ENCODE results near the gene KCNC1.

GRCh38 chr11:17782603-17783337 is 48.2 kb downstream of the KCNC1 start:
- TF ChIP-seq CTCF (IDR thresholded peaks at IDR 0.05 in 2 of 3, conservative IDR thresholded peaks at IDR 0.05 in 1 of 3; ENCODE audit: insufficient read depth in 2 of 3, low read depth in 1 of 3, low read length in 3 of 3), result no peak
- no peak for TF ChIP-seq POLR2AphosphoS5 (IDR thresholded peaks at IDR 0.05; ENCODE audit: control insufficient read depth, insufficient read depth, low read depth, low read length)
- no peak for TF ChIP-seq CEBPB (tag; IDR thresholded peaks at IDR 0.05)

Measured in K562 (cell line).